Hepatocyte (in vitro differentiated cells): ENCODE data around the gene CNTN4. TPM values are rescaled to one million over a fixed set of nuclear protein-coding genes. Genes with fewer than 3 reads are reported as not detected.

Experiments
- DNase-seq: peaks from one replicate; pipeline ENCODE4 v3.0.0-alpha.2; 2016; ENCODE audit warnings: low spot score
- H2AFZ ChIP-seq: fragments of 200-600 bp; sonication (generic); 2 replicates; pipeline ENCODE4 v1.6.0; 2016; ENCODE audit warnings: antibody characterized with exemption, mild to moderate bottlenecking
- H3K27ac ChIP-seq: fragments of 200-600 bp; sonication (generic); 2 replicates; pipeline ENCODE4 v1.5.1; 2016; ENCODE audit warnings: mild to moderate bottlenecking
- H3K27me3 ChIP-seq: fragments of 200-600 bp; sonication (generic); 2 replicates; pipeline ENCODE4 v1.6.1; 2016
- H3K36me3 ChIP-seq: fragments of 200-600 bp; sonication (generic); replicated peaks from 2 replicates; pipeline ENCODE4 v1.5.1; 2016; ENCODE audit warnings: low read depth; ENCODE audit not compliant: insufficient read depth
- H3K4me1 ChIP-seq: fragments of 200-600 bp; sonication (generic); 2 replicates; pipeline ENCODE4 v1.5.1; 2016; ENCODE audit warnings: mild to moderate bottlenecking, moderate library complexity; ENCODE audit not compliant: insufficient read depth
- H3K4me2 ChIP-seq: fragments of 200-600 bp; sonication (generic); 2 replicates; pipeline ENCODE4 v1.6.0; 2016
- H3K4me3 ChIP-seq: fragments of 200-600 bp; sonication (generic); 2 replicates; pipeline ENCODE4 v1.5.1; 2016; ENCODE audit warnings: mild to moderate bottlenecking
- H3K79me2 ChIP-seq: fragments of 200-600 bp; sonication (generic); 2 replicates; pipeline ENCODE4 v1.6.0; 2017; ENCODE audit warnings: mild to moderate bottlenecking
- H3K9me2 ChIP-seq: fragments of 200-600 bp; sonication (generic); replicated peaks from 2 replicates; pipeline ENCODE4 v1.6.0; 2017; ENCODE audit warnings: mild to moderate bottlenecking; ENCODE audit not compliant: insufficient read depth
- H3K9me3 ChIP-seq: fragments of 200-600 bp; sonication (generic); 2 replicates; pipeline ENCODE4 v1.5.1; 2016; ENCODE audit warnings: low read depth, mild to moderate bottlenecking
- H4K20me1 ChIP-seq: fragments of 200-600 bp; sonication (generic); 2 replicates; pipeline ENCODE4 v1.6.0; 2016; ENCODE audit warnings: mild to moderate bottlenecking; ENCODE audit not compliant: insufficient read depth, poor library complexity, severe bottlenecking
- EZH2 ChIP-seq: fragments of 200-600 bp; sonication (generic); IDR thresholded peaks from 2 replicates; pipeline ENCODE4 v1.6.1; 2016; ENCODE audit warnings: antibody characterized with exemption, mild to moderate bottlenecking, borderline replicate concordance
- EZH2phosphoT487 ChIP-seq: fragments of 200-600 bp; sonication (generic); IDR thresholded peaks from one replicate; pipeline ENCODE4 v1.6.1; 2018; ENCODE audit warnings: antibody characterized with exemption, mild to moderate bottlenecking, low read depth, moderate library complexity; ENCODE audit not compliant: unreplicated experiment, severe bottlenecking
- WGBS: methylation state at CpG from one replicate; pipeline ENCODE4 v1.1.6; 2016; ENCODE audit warnings: low lambda C conversion rate; ENCODE audit errors: missing lambda C conversion rate; 5-methylcytosine and 5-hydroxymethylcytosine counted together
- polyA plus RNA-seq: library from polyadenylated mRNA; unstranded; fragments of >200 nt; fragmentation: Nextera tagmentation; extraction: Ambion mirVana; gene quantifications from 2 replicates; pipeline ENCODE4 v1.2.1, GENCODE V29; 2016
- total RNA-seq: library from RNA; depleted of rRNA; stranded (reverse); fragments of >200 nt; gene quantifications from 2 replicates; pipeline ENCODE4 v1.2.3, GENCODE V29; 2014
- TF ChIP-seq, protein P1 (sequence below): fragments of 200-600 bp; sonication (generic); IDR thresholded peaks from 2 replicates; pipeline ENCODE4 v1.5.1; 2016; ENCODE audit warnings: antibody characterized with exemption, mild to moderate bottlenecking; ENCODE audit not compliant: poor library complexity

Gene CNTN4
- total and polyA plus RNA-seq, 2 experiments from 2014 or later, result 17.6 to 30.3 TPM

DNA sequence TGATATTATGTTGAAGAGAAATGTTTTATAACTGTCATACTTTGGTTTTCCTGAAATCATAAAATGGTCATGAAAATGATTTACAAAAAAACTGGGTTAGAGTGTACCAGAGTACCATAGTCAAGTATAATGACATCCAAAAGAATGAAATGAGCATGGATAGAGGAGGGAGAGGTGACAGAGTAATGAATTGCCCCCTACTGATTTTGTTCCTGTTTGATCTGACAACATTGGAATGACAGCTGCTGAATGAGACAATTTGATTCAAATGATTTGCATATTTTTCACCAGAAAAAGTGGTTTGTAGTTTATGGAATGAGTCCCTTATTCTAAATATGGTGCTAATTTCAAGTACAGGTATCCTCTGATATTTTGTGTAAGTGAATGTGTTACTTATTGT is 271.7 kb downstream of the CNTN4 start:
- H4K20me1 ChIP-seq, result no peaks in the 10 kb centered on the region
- H3K79me2 ChIP-seq, result no peaks in the 10 kb centered on the region
- no peak for DNase-seq
- no peak overlapping the region for H3K27ac ChIP-seq
- no peaks in the 10 kb centered on the region for H3K9me2 ChIP-seq
- no peaks in the 10 kb centered on the region for H3K9me3 ChIP-seq
- H3K27me3 ChIP-seq, result no peaks in the 10 kb centered on the region
- no peak overlapping the region for H2AFZ ChIP-seq
- no peak overlapping the region for H3K4me3 ChIP-seq
- H3K4me1 ChIP-seq, result no peaks in the 10 kb centered on the region
- TF ChIP-seq, protein P1, sequence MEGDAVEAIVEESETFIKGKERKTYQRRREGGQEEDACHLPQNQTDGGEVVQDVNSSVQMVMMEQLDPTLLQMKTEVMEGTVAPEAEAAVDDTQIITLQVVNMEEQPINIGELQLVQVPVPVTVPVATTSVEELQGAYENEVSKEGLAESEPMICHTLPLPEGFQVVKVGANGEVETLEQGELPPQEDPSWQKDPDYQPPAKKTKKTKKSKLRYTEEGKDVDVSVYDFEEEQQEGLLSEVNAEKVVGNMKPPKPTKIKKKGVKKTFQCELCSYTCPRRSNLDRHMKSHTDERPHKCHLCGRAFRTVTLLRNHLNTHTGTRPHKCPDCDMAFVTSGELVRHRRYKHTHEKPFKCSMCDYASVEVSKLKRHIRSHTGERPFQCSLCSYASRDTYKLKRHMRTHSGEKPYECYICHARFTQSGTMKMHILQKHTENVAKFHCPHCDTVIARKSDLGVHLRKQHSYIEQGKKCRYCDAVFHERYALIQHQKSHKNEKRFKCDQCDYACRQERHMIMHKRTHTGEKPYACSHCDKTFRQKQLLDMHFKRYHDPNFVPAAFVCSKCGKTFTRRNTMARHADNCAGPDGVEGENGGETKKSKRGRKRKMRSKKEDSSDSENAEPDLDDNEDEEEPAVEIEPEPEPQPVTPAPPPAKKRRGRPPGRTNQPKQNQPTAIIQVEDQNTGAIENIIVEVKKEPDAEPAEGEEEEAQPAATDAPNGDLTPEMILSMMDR, result no peak
- TF ChIP-seq EZH2 (no peak), EZH2phosphoT487 (no peak)
- no peak overlapping the region for H3K4me2 ChIP-seq
- H3K36me3 ChIP-seq, result no peaks in the 10 kb centered on the region

DNA sequence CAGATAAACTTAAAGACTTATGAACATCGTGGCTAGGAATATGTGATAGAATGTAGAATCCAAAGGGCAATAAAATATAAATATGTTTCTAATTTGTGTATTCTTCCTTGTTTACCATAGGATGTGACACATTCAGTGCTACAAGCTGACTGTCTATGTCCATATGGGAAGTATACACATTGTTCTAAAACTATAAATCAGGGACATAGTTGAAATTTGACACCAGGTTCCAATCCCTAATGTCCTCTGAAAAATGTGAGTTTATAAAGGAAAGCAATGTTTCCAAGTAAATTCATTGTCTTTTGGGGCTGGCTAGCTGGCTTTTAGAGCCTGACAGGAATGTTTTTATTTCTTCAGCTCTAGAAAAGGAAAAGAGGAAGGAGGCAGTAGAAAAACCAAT is 273.6 kb downstream of the CNTN4 start:
- WGBS, result 74% methylated on average over 1 of the region's 1 CpG
- Histone ChIP-seq H3K27me3 (no peaks in the 10 kb centered on the region), H2AFZ (no peak overlapping the region), H3K27ac (no peak overlapping the region), H3K79me2 (no peaks in the 10 kb centered on the region), H3K4me1 (no peaks in the 10 kb centered on the region), H3K9me3 (no peaks in the 10 kb centered on the region), H4K20me1 (no peaks in the 10 kb centered on the region), H3K4me3 (no peak overlapping the region), H3K36me3 (no peaks in the 10 kb centered on the region), H3K9me2 (no peaks in the 10 kb centered on the region), H3K4me2 (no peak overlapping the region)
- DNase-seq, result no peak
- TF ChIP-seq EZH2phosphoT487, result no peak
- TF ChIP-seq, protein P1, result no peak
- no peak for TF ChIP-seq EZH2

DNA sequence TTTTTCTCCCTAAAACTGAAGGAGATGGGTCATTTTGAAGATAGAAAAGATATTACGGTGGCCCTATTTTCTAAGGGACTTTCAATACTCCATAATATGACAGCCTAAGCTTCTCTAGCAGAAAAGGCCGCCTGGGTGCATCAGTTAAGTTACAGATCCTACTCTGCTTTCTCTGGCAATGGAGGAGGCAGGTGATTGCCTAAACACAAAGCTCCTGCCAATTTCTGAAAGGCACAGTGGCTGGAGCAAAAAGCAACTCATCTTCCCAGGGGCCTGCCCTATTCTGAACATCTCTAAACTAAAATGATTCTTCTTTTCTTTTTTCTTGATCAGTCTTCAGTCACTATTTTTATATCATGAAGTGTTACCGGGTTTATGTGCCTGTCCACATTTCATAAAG is 276.7 kb downstream of the CNTN4 start:
- H3K27ac ChIP-seq, result no peak overlapping the region
- no peaks in the 10 kb centered on the region for H3K4me1 ChIP-seq
- no peak overlapping the region for H3K4me2 ChIP-seq
- H3K36me3 ChIP-seq, result no peaks in the 10 kb centered on the region
- H3K4me3 ChIP-seq, result no peak overlapping the region
- H2AFZ ChIP-seq, result no peak overlapping the region
- no peaks in the 10 kb centered on the region for H3K9me3 ChIP-seq
- DNase-seq, result no peak
- no peaks in the 10 kb centered on the region for H3K27me3 ChIP-seq
- TF ChIP-seq EZH2phosphoT487 (no peak), EZH2 (no peak)
- TF ChIP-seq, protein P1, result no peak
- no peaks in the 10 kb centered on the region for H3K9me2 ChIP-seq
- WGBS, result 77% methylated on average over 3 of the region's 3 CpGs
- no peaks in the 10 kb centered on the region for H4K20me1 ChIP-seq
- no peaks in the 10 kb centered on the region for H3K79me2 ChIP-seq

DNA sequence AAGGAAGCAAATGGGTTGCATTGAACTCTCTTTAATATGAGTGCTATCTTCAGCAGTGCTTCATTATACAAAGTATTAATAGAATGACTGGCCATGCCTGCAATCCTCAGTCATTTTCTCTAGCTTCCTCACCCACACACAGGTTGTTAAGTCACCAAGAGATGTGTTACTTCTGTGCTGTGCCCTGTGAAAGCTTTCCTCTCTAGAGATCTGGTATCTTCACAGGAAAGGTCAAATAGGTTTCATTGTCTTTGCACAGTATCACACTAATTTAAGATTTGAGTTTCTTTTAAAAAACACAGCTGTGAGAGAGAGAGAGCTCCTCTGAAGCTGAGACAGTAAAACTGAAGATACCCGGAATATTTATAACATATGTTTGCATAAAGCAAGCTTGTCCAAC is 278.6 kb downstream of the CNTN4 start:
- Histone ChIP-seq H3K27me3 (no peaks in the 10 kb centered on the region), H2AFZ (no peak overlapping the region), H3K9me2 (no peaks in the 10 kb centered on the region), H3K27ac (no peak overlapping the region), H3K9me3 (no peaks in the 10 kb centered on the region), H3K36me3 (no peaks in the 10 kb centered on the region), H3K4me1 (no peaks in the 10 kb centered on the region), H3K4me3 (no peak overlapping the region), H4K20me1 (no peaks in the 10 kb centered on the region), H3K79me2 (no peaks in the 10 kb centered on the region), H3K4me2 (no peak overlapping the region)
- TF ChIP-seq, protein P1, result no peak
- TF ChIP-seq EZH2 (no peak), EZH2phosphoT487 (no peak)
- 20% methylated on average over 1 of the region's 1 CpG for WGBS
- no peak for DNase-seq
